ENCODE results near the gene AMPD2. TPM values are rescaled to one million over a fixed set of nuclear protein-coding genes. Genes with fewer than 3 reads are reported as not detected.

Gene AMPD2
- total RNA-seq, 1 experiment from 2014 or later = 69.9 TPM

DNA sequence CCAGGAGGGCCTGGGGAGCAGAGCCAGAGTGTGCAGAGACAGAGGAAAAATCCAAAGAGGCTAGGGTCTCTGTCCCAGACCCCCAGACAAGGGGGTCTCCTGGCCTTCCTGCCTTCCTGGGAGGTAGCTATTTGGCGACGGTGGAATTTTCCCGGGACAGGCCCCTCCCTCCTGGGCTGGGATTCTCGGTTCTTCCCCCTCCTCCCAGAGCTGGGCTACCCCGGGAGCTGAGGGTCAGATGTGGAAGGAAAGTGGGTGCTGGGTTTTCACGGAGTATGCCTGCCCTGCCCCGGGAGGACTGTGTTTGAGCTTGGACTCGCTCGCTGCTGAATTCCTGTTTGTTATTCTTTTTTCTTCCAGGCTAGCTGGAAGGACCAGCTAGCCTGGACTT is 759 bp downstream of the AMPD2 start:
- Histone ChIP-seq H2AFZ (ENCODE audit: low read depth, low read length, poor library complexity, severe bottlenecking) (no peak overlapping the region), H3K9ac (ENCODE audit: low read length) (peak overlapping the region; percentile 99), H3K36me3 (ENCODE audit: control insufficient read depth in 1 of 2, insufficient read depth in 2 of 2, low read length in 2 of 2) (no peaks in the 10 kb centered on the region), H3K4me3 (replicated peaks in 1 of 2; ENCODE audit: low read depth in 1 of 2, low read length in 2 of 2) (peak overlapping the region; percentile 88 to 95), H3K9me3 (ENCODE audit: control insufficient read depth in 1 of 2, insufficient read depth in 1 of 2, low read depth in 1 of 2, low read length in 2 of 2) (no peaks in the 10 kb centered on the region), H4K20me1 (ENCODE audit: insufficient read depth) (no peaks in the 10 kb centered on the region), H3K27me3 (ENCODE audit: insufficient read depth, low read length) (no peaks in the 10 kb centered on the region), H3K9me2 (ENCODE audit: insufficient read depth) (no peaks in the 10 kb centered on the region), H3K27ac (ENCODE audit: low read depth, low read length) (peak overlapping the region; percentile 86), H3K4me2 (ENCODE audit: low read length) (peak overlapping the region; percentile 100), H3K4me1 (ENCODE audit: control insufficient read depth in 1 of 2, insufficient read depth in 2 of 2, low read length in 2 of 2) (peaks cover 30 to 47% of the 10 kb centered on the region in 2 experiments; a peak in 3 of 4 replicates), H3K79me2 (ENCODE audit: insufficient read depth, low read length) (peaks cover 53% of the 10 kb centered on the region)
- ChIA-PET CTCF (interaction anchor here (1.2 to 2.0 kb wide), 4 partner anchors 9 to 72 kb away, joined by 4 to 13 read pairs (median 8); partner anchors contain the start of gene GNAI3), RAD21 (ENCODE audit: low non-redundant PET in 1 of 2, low total read pairs in 2 of 2, uncharacterized antibody in 2 of 2, unreplicated experiment in 2 of 2) (no interaction called here), POLR2A (interaction anchor here (1.3 to 2.3 kb wide), 2 partner anchors 16 to 72 kb away, joined by 4 to 17 read pairs; partner anchors contain the start of gene GNAI3)
- ATAC-seq = peak; percentile 58
- intact Hi-C loops (cut with micrococcal nuclease) = no loop called here
- no peak for TF ChIP-seq SP1 (IDR thresholded peaks at IDR 0.05; ENCODE audit: low read depth)
- TF ChIP-seq, protein P1, sequence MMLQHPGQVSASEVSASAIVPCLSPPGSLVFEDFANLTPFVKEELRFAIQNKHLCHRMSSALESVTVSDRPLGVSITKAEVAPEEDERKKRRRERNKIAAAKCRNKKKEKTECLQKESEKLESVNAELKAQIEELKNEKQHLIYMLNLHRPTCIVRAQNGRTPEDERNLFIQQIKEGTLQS (IDR thresholded peaks at IDR 0.05) = no peak
- no peak for TF ChIP-seq SIN3A (IDR thresholded peaks at IDR 0.05; ENCODE audit: low read depth)
- TF ChIP-seq POLR2AphosphoS5 (IDR thresholded peaks at IDR 0.05; ENCODE audit: low read depth, low read length) = peak; percentile 22; the same call in 1 of the 2 replicates
- BruUV-seq (replicated peaks) = no TSS peak
- DNase-seq (ENCODE audit: low read depth, low spot score) = no peak

DNA sequence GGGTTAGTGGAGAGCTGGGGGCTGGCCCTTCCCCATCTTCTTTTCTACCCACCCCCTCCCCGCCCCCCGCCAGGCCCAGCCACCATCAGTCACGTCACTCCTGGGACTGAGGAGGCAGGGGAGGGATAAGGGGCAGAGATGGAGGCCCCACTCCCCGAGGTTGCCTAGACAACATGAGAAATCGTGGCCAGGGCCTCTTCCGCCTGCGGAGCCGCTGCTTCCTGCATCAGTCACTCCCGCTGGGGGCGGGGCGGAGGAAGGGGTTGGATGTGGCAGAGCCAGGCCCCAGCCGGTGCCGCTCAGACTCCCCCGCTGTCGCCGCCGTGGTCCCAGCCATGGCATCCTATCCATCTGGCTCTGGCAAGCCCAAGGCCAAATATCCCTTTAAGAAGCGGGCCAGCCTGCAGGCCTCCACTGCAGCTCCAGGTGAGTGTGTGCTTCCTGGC is 1.2 kb downstream of the AMPD2 start:
- Histone ChIP-seq H3K9ac (ENCODE audit: low read length) (peak overlapping the region; percentile 99), H3K27me3 (ENCODE audit: insufficient read depth, low read length) (no peaks in the 10 kb centered on the region), H4K20me1 (ENCODE audit: insufficient read depth) (no peaks in the 10 kb centered on the region), H3K4me3 (replicated peaks in 1 of 2; ENCODE audit: low read depth in 1 of 2, low read length in 2 of 2) (peak overlapping the region; percentile 88 to 95), H3K79me2 (ENCODE audit: insufficient read depth, low read length) (peaks cover 53% of the 10 kb centered on the region), H3K4me1 (ENCODE audit: control insufficient read depth in 1 of 2, insufficient read depth in 2 of 2, low read length in 2 of 2) (peaks cover 30 to 47% of the 10 kb centered on the region in 2 experiments; a peak in 3 of 4 replicates), H3K9me2 (ENCODE audit: insufficient read depth) (no peaks in the 10 kb centered on the region), H3K27ac (ENCODE audit: low read depth, low read length) (peak overlapping the region; percentile 86), H3K9me3 (ENCODE audit: control insufficient read depth in 1 of 2, insufficient read depth in 1 of 2, low read depth in 1 of 2, low read length in 2 of 2) (no peaks in the 10 kb centered on the region), H3K4me2 (ENCODE audit: low read length) (peak overlapping the region; percentile 100), H3K36me3 (ENCODE audit: control insufficient read depth in 1 of 2, insufficient read depth in 2 of 2, low read length in 2 of 2) (no peaks in the 10 kb centered on the region; a peak in 1 of 4 replicates), H2AFZ (ENCODE audit: low read depth, low read length, poor library complexity, severe bottlenecking) (no peak overlapping the region)
- DNase-seq (ENCODE audit: low read depth, low spot score) (peak; percentile 48), ATAC-seq (peak; percentile 80)
- TF ChIP-seq FOSL1 (IDR thresholded peaks at IDR 0.05; ENCODE audit: low read depth) (no peak), EGR1 (IDR thresholded peaks at IDR 0.05; ENCODE audit: low read depth) (no peak), YY1 (IDR thresholded peaks at IDR 0.05; ENCODE audit: extremely low read depth, insufficient replicate concordance, low read depth, low read length) (peak; percentile 17), ZFX (IDR thresholded peaks at IDR 0.05) (no peak)
- ChIA-PET CTCF (interaction anchor here (1.2 to 2.0 kb wide), 4 partner anchors 9 to 73 kb away, joined by 4 to 13 read pairs (median 8); partner anchors contain the start of gene GNAI3), POLR2A (interaction anchor here (1.3 to 2.3 kb wide), 2 partner anchors 15 to 73 kb away, joined by 4 to 17 read pairs; partner anchors contain the start of gene GNAI3), RAD21 (ENCODE audit: low non-redundant PET in 1 of 2, low total read pairs in 2 of 2, uncharacterized antibody in 2 of 2, unreplicated experiment in 2 of 2) (no interaction called here)
- BruUV-seq (replicated peaks) = no TSS peak
- intact Hi-C loops (cut with micrococcal nuclease) = no loop called here
